Raji (cell line): Measurements from ENCODE around the gene CPXM2.

Experiments
- POLR2A ChIP-seq: IDR thresholded peaks from 2 replicates; pipeline ENCODE4 v1.6.1; 2011; ENCODE audit warnings: low read depth, low read length, control low read depth; ENCODE audit not compliant: insufficient read depth

CPXM2 gene

DNA sequence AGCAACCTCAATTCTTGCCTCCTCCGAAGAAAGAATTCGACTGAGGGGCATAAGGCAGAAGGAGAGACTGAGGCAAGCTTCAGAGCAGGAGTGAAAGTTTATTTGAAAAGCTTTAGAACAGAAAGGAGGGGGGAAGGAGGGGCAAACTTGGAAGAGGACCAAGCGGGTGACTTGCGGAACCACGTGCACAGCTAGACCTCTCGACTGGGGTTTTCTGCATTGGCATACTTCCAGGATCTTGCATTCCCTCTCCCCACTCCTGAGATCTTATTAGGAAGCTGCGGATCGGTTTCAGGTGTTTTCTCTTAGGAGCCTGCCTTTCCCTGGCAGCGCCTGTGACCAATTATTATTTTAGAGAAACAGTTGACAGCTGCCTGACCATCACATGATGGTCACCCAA, 20.3 kb upstream of the CPXM2 start:
- TF ChIP-seq POLR2A, result no peak

DNA sequence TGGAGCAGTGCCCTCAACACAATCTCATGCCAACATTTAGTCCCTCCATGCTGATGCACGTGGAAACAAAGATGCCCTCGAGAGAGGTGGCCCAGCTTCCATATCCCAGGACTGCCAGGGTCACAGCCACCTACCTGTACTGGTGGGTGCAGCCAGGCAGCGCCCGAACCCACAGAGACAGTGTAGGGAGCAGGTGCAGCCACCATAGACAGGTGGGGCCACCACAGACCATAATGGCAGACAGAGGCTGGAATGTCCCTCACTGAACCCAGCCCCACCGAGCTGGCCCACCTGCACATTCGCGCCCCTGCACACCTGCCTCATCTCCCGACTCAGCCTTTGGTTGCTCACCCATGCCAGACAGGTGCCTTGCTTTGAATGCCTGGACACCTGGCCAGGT, 18.3 kb upstream of the CPXM2 start:
- TF ChIP-seq POLR2A, result no peak

DNA sequence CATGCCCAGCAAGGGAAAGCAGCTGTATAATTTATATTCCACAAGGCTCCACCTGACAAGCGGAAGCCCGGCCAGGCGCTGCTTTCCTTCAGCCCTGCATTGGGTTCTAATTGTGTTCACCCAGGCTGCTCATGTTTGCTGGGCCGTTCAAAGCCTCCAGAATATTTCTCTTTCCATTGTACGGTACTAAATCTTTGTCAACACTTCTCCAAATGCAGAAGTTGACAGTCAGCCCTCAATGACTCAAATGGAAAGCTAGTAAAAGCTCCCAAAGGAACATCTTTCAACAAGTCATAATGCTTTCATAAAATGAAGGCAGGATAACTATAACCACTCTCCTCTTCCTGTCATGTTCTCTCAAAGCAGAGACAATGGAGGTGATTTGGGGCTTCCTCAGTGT, 17.8 kb upstream of the CPXM2 start:
- no peak for TF ChIP-seq POLR2A

DNA sequence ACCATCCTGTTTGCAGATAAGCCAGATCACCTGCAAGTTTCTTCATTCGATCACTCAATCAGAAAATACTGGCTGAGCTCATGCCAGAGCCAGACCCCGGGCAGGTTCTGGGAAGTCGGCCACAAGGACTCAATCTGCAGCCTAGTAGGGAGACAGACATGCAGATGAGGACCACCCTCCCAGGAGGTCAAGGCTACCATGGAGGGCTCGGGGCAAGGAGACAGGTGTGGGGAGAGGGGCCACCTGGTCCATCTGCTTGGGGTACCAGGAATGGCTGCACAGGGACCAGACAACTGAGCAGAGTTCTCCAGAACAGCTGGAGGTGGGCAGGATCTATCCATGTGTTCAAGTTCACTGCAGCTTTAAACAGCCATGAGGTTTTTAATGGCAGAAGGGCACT, 16.8 kb upstream of the CPXM2 start:
- no peak for TF ChIP-seq POLR2A

DNA sequence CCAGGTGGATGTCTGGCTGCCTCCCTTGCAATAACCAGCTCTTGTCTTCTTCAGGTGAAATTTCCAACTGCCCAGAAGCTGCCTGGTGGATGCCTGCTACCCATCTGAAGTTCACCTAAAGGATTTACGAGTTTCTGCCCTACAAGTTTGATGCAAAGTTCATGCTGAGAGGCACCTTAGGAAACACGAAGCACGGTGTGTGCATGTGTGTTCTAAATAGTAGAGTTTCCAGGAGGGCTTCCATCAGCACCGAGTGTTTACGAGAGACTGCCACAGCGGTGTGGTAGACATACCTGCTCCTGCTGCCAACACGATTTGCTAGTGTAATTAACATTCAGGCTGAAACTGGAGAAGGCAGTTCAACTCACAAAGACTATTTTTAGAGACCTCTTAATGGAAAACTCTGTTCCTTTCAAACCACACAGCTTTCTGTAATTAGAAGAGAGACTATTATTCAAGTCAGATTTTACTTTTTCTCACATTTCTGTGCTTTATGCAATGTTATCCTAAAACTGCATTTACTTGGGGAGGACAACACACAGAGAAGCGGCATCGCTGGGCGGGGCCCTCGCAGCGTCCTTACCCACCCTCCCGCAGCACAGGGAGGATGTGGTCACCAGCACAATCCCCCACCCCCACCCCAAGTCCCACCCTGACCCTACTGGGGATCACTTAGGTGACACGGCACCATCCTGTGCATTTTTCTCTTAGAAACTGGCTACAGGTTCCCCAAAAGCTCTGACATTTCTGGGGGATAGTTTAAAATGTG, 15.5 kb upstream of the CPXM2 start:
- TF ChIP-seq POLR2A, result no peak

DNA sequence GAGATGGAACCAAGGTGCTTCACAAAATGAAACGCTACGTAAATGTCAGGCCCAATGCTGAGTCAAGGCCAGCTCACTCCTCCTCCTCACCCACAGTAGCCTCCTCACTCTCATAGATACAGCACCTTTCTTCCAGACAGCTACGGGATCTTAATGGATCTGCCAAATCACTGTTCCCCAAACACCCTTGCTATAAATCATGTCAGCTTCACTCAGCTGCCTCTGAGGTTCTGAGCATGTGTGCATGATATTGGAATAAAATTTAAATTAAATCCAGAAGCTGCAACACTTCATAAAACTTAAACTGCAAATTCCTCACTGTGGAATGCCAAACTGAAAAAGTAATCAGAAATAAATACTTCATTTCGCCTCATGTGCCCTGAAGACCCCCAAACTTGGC, 14.7 kb upstream of the CPXM2 start:
- TF ChIP-seq POLR2A, result no peak

DNA sequence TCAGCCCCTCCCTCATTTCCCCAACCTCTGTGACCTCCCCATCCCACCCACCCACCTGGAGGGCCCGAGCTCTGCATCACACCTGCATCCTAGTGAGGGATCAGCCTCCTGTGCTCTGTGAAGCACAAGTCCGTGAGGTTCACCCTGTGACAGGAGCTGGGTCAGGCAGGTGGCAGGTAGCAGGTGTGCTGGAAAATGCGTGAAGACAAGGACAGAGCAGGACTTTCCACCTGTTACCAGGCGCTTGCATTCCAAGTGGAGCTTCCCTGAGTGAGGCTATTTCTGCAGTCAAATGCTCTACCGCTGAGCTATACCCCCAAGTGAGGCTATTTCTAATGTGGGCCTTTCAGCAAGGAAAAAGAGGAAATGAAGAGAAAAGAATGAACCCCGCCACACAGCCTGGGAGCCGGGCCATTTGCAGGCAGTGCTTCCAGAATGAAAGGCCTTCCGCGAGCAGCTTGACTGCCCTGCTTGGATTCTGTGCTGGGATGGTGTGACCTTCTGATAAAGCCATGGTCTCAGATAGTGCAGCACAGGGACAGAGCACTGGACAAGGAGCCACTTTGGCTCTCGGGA, 13.3 kb upstream of the CPXM2 start:
- TF ChIP-seq POLR2A, result no peak

DNA sequence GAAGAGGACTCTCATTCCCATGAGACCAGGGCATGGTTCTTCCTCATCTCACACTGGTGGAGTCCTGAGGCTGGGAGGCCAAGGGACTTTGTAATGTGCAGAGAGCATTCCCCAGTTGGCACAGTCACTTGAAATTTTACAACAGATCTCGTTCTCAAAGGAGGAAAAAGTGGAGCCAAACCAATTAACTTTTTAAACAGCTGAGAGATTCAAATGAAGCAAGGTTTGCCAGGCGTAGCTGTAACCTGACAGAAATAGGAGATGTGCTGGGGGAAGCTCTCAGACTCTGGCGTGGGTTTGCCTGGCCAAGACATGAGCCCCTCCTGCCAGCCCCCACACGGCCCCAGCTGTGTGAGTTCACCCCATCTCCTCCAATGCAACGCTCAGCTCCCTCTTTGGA, 12.0 kb upstream of the CPXM2 start:
- TF ChIP-seq POLR2A, result no peak

DNA sequence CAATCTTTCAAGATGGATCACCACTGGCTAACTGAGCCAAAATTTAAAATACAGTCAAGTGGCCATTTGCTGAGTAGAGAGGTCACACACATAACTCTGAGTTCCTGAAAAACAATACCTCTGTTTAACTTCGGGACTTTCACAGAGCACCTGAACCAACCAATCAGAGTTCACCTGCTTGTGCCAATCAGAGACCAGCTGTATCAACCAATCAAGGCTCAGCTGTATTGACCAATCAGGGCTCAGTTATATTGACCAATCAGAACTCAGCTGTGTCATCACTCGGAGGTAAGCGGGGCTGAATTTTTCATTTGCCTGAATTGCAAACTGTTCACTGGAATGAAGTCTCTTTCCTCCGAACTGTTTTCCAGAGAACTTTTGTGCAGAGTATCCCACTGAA, 10.0 kb upstream of the CPXM2 start:
- TF ChIP-seq POLR2A, result no peak

DNA sequence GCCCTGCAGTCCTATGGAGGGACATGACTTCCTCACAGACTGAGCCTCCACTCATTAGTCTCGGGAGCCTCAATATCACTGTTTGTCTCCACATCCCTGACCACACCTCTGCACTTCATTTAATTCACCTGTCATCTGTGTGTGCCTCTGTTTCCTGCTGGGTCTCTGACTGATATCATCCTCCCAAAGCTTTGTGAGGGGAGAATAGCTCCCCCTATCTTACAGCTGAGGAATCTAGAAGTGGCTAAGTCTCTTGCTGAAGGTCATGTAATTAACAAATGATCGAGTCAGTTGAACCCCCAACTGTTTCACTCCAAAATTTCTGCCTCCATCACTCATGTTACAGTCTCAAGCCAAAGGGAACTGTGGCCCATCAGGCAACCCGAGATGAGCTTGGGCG, 5.5 kb upstream of the CPXM2 start:
- no peak for TF ChIP-seq POLR2A

DNA sequence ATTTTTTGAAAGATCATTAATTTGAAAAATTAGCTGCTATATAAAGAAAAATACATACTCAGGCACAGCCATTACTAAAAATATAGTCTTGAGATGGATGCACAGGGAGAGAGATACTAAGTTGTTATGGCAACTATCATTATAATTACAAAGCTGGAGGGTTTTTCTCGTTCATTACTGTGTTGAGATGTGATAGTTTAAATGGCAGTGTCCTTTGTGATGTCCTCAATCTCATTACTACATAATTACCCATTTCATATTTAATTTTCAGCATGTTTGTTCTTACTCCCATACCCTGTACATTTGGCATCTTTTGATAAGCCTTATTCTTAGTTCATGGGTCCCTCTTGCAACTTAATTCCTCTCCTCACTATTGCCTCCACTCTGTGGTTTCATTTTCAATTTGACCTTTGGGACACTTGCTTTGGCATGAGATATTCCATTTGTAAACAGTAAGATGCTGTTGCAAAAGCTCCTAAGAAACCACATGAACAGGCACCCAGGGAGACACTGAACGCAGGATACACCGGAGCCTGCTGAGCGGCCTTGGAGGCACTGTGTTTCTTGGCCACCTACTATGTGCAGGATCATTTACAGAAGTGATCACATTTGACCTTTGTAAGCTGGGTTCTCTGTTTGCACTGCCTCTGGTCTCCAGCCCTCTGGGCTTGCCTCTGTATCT, 4.8 kb upstream of the CPXM2 start:
- TF ChIP-seq POLR2A, result no peak

DNA sequence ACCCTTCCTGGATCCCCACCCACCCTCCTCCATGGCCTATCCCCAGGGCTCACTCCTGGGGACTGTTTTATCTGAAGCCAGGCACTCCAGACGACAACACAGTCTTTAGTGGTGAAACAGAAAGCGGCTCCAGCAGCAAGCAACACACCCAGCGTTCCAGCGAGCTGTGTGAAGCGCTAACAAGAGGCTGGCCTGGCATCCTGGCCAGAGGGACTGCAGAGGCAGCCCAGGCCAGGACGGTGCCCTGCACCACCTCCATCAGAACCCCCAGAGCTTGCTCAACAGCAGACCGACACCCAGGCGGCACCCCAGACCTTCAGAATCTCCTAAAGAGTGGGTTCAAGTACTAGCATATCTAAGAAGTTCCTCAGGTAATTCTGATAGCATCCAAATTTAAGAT, 2.0 kb upstream of the CPXM2 start:
- no peak for TF ChIP-seq POLR2A

DNA sequence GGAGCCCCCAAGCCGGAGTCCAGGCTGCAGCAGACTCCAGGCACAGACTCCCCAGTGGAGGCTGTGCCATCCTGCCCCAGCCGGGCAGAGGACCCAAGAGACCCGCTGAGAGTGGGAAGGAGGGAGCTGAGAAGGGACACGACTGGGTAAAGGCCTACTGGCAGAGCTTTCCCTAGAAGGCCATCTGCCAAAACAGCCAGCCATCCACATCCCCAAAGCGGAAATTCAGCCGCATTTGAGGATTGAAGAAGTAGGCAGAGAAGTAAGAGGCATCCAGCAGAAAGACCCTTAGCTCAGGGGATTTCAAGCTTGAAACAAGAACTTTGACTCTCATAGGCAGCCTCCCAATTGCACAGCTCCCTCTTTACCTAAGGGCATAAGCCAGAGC, 857 bp downstream of the CPXM2 start:
- TF ChIP-seq POLR2A, result no peak

DNA sequence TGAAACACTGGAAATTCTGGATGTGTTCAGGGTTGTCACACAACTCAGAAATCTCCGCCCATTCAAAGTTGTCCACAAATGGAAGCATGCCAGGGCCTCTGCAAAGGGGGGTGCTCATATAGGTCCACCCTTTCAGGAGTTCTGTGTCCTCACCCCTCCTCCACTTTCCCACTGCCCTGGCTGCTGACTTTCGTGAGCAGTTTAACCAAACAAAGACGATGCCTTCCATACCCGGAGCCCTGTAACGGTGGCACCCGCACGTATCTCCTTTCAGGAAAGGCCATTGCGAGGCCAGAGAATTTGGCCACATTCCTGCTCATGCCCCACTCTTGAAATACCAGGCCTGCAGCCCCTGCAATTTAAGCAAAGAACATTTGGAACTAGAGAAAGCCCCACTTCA, 1.4 kb downstream of the CPXM2 start:
- TF ChIP-seq POLR2A, result no peak

DNA sequence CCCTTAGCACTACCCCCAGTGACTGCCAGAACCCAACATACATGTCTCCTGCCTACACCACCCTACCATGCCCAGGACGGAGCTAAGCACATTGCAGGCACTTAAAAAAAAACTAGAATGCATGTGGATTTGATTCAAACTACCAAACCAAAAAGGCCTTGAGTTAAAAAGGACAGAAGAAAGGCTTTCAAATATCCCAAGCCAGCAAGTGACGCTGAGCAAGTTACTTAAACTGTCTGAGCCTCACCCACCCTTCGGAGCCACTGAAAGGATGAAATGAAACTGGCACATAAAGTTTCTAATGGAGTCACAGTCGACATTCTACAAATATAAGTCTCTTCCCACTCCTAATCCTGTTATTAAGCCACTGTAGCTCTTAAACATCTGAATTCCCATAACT, 1.8 kb downstream of the CPXM2 start:
- no peak for TF ChIP-seq POLR2A

DNA sequence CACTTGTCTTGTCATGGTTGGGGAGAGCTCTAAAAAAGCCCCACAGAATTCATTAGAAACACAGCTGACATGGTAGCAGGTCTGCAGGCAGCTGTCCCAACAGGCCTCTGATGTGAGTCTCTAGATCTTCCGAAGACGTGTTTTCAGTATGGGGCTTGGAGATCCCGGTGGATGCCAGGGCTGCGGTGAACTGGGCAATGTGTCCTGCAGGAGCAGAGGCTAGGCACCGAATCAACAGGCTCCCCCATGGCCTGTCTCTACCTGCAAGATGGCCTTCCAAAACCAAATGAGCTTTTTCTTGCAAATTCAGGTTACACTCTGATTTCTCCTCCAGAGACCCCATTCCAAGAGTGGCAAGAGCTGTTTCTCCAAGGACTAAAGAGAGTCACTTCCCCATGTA, 2.9 kb downstream of the CPXM2 start:
- no peak for TF ChIP-seq POLR2A
